GM18861 (cell line): ENCODE results near the gene CCSER2.
"Not testable (repeated sequence)": the region's sequence is repeated elsewhere in the genome, so short reads cannot be mapped to it uniquely, and the experiment has no call there.

Experiments used
- ATAC-seq: cut with Tn5 transposase; IDR thresholded peaks from one replicate; pipeline ENCODE4 v1.9.1; 2021; ENCODE audit not compliant: unreplicated experiment

Gene CCSER2

GRCh38 chr10:84347575-84348002 lies 19.2 kb downstream of the CCSER2 start:
- ATAC-seq: not testable (repeated sequence)

DNA sequence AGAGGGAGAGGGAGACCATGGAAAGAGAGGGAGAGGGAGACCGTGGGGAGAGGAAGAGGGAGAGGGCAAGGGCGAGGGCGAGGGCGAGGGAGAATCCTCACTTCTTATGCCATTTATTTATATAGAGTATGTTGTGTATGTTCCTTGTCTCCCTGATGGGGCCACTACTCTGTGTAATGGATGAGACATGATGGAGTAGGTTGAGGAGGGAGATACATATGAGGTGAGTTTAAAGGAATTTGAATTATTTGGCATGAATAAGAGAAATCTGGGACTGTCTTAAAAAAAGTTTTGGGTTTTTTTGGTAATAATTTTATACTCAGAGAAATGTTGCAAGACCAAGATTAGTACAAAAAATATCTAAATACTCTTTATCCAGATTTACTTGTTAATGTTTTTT lies 20.1 kb downstream of the CCSER2 start:
- no peak for ATAC-seq

- no peak for ATAC-seq
Measured at GRCh38 chr10:84348860-84349259, 20.5 kb downstream of the CCSER2 start.

DNA sequence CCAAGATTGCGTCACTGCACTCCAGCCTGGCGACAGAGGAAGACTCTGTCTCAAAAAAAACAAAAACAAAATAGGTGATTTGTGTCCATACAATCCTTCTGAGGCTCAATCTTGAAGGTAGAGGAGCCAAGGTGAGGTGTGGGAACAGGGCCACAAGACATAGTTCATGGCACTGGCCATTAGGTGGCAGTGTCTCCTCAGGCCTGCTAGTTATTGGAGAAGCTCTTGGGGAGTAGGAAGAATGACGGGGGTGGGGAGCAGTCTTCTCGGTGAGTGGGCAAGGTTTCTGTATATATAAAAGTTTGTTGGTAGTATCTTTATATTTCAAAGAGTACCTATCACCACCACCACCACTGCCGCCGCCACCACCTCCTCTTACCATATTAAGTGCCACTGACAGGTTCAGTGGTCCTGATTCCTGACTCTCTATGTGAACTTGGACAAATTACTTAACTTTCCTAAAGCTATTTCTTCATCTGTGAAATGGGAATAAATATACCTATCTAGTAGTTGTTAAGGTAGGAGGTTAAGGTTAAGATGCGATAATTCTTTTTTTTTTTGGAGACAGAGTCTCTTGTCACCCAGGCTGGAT lies 24.0 kb downstream of the CCSER2 start:
- ATAC-seq: peak; percentile 98

DNA sequence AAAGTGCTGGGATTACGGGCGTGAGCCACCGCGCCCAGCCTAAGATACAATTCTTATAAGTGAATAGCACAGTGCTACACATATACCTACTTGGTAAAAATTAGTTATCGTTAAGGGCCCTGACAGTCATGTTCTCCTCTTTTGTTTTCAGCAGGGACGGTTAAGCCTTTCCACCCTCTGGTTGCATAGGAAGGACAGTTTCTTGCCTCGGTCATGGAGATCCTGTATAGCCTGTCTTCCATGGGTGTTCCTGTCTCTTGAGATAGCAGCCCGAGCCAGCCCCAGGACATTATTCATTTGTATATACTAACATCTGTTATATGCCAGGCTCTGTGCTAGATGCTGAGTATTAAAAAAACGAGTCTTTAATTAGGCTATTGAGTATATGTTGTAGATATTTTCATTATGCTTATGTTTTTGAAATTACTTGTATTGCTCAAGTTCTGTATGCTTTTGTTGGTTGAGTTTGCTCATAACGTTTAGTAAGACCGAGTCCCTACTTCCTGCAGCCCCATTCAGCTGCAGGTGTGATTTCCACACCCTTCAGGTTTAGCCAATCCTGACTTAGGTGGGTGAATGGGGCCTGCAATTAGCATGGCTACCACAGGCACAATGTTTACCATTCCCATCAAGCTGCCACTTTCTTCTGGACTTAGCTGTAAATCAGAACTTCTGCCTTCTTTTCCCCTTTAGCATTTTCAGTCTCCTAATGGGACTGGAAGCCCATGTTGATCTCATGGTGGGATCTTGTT lies 24.8 kb downstream of the CCSER2 start:
- no peak for ATAC-seq

DNA sequence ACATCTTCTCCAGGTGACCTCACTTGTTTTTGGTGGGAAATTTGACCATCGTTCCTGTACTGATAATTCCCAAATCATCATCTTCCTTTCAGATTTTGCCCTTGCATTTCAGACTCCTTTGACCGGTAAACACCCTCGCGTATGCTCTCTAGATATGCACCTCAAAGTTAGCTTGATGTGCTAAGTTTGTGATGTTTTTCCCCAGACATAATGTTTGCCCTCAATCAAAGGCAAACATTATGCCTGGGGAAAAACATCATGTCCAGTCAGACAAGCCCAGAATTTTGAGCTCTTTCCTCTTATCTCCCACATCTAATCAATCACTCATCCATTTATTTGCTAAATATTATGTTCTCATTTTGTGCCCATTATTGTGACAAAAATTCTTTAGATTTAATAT lies 26.2 kb downstream of the CCSER2 start:
- no peak for ATAC-seq

DNA sequence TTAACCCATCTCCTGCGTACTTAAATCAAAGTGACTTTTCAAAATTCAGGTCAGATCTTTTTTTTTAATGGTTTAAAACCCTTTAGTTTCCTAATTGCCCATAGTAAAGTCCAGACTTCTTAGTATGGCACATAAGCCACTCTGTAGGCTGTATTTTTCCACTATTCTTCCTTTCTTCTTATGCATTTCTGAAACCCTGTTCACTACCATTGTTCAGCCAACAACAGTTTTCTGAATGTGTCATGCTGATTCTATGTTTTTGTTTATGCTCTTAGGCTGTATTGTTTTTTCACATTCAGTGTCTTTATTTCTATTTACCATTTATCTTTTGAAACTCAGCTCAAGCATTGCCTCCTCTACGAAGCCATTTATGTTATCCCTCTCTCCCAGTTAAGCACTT lies 26.7 kb downstream of the CCSER2 start:
- ATAC-seq: no peak

DNA sequence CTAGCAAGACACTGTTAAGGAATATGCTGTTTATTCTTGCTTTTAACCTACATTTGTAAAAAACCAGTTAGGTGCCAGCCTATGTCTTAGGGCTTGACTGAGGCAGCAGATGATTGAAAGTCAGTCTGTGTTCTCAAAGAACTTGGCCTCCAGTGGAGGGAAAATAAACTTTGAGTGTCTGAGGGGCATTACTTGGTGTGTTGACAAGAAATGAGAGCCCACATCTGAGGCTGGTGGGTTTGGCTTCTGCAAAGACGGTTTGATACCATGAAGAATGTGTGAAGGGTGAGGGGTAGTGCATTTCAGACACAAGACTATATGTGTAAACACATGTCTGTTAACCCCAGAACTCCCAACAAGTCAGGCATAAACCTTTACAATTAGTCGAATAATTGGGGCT lies 28.5 kb downstream of the CCSER2 start:
- ATAC-seq: no peak

DNA sequence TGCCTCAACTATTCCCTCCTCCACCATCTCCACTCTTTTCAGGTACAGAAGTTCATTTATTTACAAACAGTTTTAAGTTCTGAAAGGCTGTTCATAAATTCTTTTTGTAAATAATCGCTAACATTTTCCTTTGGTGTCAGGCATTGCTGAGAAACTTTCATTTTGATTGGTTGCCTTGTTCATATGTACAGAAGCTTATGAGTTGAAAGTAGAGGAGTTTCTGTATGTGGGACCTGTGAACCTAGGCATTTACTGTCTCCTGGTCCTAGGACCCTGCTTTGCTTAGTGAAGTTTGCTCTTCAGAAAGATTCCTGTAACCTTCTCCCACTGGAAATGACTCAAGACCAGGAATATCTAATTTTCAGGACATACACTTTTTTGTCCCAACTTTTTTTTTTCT lies 30.4 kb downstream of the CCSER2 start:
- ATAC-seq: no peak

GRCh38 chr10:84360637-84361365 lies 32.4 kb downstream of the CCSER2 start:
- no peak for ATAC-seq

DNA sequence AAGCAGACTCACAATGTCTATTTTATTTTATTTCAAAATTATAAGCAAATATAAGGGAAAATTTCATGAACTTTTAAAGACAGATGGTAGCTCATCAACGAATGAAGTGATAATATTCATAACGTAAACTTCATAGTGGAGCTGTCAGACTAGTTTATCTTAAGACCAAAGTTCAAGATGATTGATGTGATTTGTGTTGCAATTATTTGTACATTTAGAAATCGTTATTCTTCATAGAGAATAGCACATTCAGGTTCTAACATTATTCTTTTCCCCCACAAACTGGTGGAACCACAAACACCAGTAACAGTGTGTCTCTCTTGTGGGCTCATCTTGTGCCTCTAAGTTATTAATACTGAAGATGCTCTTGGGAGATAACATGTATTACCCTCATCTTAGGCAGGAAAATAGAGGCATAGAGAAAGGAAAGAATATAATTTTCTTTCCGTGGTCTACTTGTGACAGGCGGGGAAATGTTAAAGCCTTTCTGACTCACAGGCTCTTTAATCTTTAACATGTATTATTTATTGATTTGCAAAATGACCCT lies 37.0 kb downstream of the CCSER2 start:
- ATAC-seq: no peak

GRCh38 chr10:84366041-84366440 lies 37.7 kb downstream of the CCSER2 start:
- ATAC-seq: no peak

GRCh38 chr10:84367256-84367655 lies 38.9 kb downstream of the CCSER2 start:
- ATAC-seq: no peak

DNA sequence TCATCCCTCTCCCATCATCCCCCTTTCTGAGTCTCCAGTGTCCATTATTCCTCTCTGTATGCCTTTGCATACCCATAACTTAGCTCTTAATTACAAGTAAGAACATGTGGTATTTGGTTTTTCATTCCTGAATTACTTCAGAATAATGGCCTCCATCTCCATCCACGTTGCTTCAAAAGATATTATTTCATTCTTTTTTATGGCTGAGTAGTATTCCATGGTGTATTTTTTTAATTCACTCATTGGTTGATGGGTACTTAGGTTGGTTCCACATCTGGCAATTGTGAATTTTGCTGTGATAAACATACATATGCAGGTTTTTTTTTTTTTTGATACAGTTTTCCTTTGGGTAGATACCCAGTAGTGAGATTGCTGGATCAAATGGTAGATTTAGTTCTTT lies 40.4 kb downstream of the CCSER2 start:
- ATAC-seq: no peak

DNA sequence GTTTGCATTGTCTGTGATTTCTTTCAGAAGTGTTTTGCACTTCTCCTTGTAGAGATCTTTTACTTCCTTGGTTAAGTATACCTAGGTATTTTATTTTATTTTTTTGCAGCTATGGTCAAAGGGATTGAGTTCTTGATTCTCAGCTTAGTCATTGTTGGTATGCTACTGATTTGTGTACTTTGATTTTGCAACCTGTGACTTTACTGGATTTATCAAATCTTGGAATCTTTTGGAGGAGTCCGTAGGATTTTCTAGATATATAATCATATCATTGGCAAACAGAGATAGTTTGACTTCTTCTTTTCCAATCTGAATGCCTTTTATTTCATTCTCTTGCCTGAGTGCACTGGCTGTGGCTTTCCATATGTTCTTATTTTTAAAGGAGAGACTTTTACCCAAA lies 41.9 kb downstream of the CCSER2 start:
- ATAC-seq: no peak

DNA sequence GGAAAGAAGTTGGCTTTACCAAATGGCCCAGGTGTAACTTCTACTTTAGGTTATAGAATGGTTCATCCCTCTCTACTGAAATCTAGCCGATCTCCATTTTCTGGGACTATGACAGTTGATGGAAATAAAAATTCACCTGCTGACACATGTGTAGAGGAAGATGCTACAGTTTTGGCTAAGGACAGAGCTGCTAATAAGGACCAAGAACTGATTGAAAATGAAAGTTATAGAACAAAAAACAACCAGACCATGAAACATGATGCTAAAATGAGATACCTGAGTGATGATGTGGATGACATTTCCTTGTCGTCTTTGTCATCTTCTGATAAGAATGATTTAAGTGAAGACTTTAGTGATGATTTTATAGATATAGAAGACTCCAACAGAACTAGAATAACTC lies 43.6 kb downstream of the CCSER2 start:
- ATAC-seq: no peak

- no peak for ATAC-seq
Measured at GRCh38 chr10:84373000-84373399, 44.6 kb downstream of the CCSER2 start.

GRCh38 chr10:84374455-84374854 lies 46.1 kb downstream of the CCSER2 start:
- no peak for ATAC-seq

GRCh38 chr10:84375011-84375410 lies 46.6 kb downstream of the CCSER2 start:
- peak; percentile 68 for ATAC-seq

GRCh38 chr10:84375881-84376280 lies 47.5 kb downstream of the CCSER2 start:
- no peak for ATAC-seq

DNA sequence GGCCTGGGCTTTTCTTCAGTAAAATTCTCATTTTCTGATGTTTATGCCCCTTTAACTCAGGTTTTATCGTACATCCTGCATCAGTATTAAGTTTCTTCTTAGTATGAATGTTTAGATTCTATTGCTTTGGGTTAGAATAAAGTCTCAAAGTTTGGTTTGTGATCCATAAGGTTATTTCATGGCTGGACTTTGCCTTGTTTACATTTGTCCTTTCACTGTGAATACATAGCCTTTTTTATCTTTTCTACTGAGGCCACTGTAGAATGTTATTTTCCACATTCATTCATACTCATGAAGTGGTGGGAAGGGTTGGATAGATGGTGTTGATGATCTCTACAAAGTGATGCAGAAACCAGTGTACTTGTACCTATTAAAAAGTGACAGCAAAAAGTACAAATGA lies 59.8 kb downstream of the CCSER2 start:
- no peak for ATAC-seq

DNA sequence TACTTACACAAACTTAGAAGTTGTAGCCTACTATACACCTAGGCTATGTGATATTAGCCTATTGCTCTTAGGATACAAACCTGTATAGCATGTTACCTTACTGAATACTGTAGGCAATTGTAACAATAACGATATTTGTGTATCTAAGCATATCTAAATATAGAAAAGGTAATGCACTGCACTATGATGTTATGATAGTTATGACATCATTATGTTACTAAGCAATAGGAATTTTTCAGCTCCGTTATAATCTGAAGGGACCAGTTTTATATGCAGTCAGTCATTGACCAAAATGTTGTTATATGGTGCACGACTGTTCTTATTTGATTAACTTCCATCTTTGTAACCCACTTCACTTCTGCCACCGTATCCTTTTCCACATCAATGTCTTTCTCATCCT lies 62.0 kb downstream of the CCSER2 start:
- ATAC-seq: no peak
